HG03175 (cell line): ENCODE data around the gene SYTL1.
"Not testable (repeated sequence)": the region's sequence is repeated elsewhere in the genome, so short reads cannot be mapped to it uniquely, and the experiment has no call there.

Experiments used
- ATAC-seq: cut with Tn5 transposase; IDR thresholded peaks from one replicate; pipeline ENCODE4 v1.9.1; 2021; ENCODE audit warnings: mild to moderate bottlenecking, moderate library complexity; ENCODE audit not compliant: unreplicated experiment

The SYTL1 gene

DNA sequence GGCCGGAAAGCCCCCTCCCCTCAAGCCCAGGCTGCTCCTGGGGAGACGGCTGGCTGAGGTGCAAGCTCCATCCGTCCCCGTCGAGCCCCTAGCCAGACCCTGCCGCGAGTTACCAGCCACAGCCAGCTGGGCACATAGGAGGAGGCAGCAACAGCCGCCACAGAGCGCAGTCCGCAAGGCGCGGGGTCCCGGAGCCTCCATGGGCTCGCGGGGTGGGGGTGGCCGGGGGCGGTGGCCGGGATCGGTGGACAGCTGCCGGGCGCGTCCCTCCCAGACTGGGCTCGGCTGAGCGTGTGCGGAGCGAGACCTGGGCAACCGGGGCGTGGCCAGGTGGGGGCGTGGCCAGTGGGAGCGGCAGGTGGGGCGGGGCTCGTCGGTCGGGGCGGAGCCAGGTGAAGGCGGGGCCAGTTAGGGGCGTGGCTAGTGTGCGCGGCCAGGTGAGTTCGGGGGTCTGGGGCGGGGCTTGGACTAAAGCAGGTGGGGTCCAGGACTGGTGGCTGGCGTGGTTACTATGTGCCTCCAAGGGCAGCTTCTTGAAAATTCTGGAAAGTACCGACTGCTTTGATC lies 41.3 kb downstream of the SYTL1 start, which contains the start of gene CD164L2:
Gene CD164L2 (minus strand): TSS at position 295 of the 567 bp plus-strand sequence. CDS start 94 bp downstream, at position 201.
- ATAC-seq: no peak

DNA sequence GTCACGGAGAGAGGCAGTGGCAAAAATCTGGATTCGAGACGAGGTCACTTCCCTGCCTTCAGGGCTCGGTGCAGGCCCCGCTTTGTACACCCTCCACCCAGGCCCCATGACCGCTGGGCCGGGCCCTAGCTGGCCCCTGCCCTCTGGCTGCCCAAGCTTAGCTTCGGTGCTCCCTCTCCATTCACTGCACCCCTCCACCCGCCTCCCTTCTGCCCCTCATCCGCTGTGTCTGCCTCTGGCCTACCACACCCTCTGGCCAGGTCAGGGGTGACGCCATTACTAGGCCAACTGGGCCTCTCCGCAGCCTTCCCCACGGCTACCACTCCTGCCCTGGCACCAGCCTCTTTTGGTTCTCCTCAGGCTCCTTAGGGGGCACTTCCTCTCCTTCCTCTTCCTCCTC lies 41.8 kb downstream of the SYTL1 start:
- no peak for ATAC-seq

DNA sequence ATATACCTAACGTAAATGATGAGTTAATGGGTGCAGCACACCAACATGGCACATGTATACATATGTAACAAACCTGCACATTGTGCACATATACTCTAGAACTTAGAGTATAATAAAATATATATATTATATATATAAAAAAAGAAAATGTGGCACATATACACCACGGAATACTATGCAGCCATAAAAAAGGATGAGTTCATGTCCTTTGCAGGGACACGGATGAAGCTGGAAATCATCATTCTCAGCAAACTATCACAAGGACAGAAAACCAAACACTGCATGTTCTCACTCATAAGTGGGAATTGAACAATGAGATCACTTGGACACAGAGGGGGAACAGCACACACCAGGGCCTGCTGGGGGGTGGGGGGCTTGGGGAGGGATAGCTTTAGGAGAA lies 43.0 kb downstream of the SYTL1 start:
- ATAC-seq: not testable (repeated sequence)

DNA sequence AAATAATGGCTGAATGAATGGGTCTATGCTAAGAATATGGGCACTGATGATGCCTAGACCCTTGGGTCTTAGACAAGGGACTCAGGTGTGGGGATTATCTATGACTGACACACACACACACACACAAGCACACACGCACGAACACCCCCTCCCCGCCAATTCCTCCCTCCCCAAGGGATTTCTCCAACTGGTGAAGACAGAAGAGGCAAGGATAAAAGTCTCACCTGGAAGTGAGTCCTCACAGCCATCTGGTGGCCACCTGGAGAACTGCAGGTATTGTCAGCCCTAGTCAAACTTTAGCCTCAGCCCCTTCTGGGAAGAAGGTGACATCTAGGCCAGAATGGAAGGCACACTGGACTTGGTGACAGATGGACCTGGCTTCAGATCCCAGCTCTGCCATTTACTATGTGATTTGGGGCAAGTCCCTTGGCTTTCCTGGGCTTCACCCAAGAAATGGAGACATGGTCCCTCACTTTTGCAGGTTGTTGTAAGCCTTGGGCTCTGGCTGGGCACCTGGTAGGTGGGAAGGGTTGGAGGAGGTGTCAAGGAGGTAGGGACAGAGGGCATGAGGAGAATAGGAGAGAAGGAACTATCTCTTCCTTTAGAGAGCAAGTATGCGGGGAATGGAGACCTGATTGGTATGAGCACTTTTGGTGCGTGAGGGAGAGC lies 46.6 kb downstream of the SYTL1 start:
- ATAC-seq: no peak

DNA sequence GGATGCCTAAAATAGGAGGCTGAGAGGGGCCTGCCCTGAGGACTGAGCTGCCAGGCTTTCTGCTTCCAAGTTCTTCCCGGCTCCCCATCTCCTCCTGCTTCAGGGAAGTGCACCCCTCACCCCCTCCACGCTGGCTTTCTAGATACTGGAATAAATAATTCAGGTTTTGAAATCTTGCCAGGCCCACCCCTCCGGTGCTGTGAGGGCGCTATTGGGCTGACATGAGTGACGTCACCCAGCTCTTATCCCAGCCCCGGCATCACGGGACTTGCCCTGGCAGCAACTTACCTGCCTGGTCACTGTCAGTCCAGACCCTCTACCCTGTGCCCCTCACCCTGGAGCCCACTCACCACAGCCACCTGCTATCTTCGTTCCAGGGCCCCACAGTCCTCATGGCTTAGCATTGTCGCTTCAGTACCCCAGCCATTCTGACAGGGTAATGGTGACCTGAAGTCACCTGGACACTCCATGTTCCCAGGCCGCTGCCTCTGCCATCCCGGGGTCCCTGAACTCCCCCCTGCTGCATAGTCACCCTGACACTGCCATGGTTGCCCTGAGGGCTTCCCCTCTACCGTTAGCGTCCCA lies 49.8 kb downstream of the SYTL1 start:
- ATAC-seq: no peak

DNA sequence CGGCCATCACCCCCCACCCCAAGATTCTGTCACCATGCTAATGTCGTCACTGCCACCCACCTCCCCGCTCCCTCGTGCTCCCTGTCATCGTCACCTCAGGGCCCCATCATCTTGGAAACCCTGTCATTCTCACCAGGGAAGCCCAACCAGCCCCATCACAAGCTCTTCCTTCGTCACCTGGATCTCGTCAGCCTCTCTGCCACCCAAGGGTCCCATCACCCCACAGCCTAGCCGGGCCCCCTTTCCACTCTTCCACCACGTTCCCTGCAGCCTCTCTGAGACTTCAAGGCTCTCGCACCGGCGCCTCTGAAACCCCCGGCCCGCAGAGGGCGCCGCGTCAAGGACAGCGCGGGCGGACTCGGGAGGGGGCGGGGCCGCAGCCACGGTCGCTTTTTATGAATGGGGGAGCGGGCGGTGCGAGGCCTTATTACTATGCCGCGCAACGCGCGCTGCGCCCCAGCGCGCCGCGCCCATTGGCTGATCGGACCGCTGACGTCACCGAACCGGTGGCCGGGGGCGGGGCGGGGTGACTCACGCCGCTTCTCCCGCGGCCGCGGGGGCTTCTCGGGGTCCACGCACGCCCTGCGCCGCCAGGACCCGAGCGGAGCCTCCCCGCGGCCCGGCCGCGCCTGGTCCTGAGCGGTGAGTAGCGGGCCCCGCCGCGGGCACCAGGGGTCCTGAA lies 50.4 kb downstream of the SYTL1 start, which contains the start of gene GPR3:
Gene GPR3 (plus strand): TSS at position 527 of the 682 bp plus-strand sequence. CDS start 1,177 bp downstream, outside the sequence.
- peak; percentile 76 for ATAC-seq

DNA sequence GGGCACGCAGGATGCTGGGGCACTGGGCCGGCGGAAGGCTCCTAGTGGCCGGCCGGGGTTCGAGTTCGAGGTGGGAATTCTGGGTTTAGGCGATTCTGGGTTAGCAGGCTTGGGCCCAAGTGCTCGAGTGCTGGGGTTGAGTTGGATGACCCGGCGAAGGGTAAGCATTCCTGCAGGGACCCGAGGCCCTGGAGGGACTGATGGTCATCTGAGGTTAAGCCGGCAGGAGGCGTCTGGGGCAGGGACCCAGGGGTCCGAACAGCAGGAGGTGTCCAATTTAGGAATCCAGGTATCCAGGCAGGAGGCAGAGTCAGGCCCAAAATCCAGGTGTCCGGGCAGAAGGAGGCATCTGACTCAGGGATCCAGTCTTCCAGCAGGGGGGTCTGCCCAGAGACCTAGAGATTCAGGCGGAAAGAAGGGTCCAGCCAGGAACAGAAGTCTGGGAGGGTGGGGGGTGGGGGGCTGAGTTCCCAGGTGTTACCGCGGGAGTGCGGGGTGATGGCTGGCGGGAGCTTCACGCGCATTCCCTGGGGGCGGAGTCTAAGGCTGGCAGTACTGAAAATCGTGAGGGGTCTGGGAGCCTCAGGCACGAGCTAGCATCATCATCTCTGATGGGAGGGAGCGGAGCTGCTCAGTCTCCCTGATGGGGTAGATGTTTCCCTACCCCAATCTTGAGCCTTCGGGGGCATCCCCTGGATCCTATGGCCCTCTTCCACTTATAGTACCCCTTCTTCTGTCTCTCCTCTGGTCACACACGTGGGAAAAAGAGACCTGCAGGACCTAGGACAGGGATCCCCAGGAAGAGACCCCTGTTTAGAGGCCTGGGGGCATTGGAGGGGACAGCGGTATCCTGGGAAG lies 51.2 kb downstream of the SYTL1 start:
- ATAC-seq: no peak

DNA sequence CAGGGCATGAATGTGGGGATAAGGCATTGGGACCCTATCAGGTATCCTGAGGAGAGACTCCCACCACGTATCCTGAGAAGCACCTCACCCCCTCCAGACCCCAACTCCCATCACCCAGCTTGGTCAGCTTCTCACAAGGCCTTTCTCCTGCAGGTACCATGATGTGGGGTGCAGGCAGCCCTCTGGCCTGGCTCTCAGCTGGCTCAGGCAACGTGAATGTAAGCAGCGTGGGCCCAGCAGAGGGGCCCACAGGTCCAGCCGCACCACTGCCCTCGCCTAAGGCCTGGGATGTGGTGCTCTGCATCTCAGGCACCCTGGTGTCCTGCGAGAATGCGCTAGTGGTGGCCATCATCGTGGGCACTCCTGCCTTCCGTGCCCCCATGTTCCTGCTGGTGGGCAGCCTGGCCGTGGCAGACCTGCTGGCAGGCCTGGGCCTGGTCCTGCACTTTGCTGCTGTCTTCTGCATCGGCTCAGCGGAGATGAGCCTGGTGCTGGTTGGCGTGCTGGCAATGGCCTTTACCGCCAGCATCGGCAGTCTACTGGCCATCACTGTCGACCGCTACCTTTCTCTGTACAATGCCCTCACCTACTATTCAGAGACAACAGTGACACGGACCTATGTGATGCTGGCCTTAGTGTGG lies 51.9 kb downstream of the SYTL1 start:
- no peak for ATAC-seq

DNA sequence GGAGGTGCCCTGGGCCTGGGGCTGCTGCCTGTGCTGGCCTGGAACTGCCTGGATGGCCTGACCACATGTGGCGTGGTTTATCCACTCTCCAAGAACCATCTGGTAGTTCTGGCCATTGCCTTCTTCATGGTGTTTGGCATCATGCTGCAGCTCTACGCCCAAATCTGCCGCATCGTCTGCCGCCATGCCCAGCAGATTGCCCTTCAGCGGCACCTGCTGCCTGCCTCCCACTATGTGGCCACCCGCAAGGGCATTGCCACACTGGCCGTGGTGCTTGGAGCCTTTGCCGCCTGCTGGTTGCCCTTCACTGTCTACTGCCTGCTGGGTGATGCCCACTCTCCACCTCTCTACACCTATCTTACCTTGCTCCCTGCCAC lies 52.4 kb downstream of the SYTL1 start:
- no peak for ATAC-seq

DNA sequence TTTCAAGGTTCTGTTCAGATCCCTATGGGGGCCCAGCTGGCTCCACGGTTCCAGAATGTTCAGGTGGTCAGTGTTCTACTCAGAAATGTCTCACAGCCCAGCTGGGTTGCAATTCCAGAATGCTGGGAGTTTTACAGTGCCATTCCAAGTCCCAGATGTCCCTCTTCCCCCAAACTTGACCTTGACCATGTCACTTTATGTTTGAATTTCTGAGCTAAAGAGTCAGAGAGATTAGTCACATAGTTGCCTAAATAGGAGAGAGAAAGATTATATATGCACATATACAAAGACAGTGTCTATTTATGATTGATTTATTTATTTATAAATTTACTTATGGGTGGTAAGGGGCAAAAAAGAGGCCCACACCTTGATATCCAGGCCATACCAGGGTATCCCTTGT lies 53.1 kb downstream of the SYTL1 start:
- ATAC-seq: no peak

DNA sequence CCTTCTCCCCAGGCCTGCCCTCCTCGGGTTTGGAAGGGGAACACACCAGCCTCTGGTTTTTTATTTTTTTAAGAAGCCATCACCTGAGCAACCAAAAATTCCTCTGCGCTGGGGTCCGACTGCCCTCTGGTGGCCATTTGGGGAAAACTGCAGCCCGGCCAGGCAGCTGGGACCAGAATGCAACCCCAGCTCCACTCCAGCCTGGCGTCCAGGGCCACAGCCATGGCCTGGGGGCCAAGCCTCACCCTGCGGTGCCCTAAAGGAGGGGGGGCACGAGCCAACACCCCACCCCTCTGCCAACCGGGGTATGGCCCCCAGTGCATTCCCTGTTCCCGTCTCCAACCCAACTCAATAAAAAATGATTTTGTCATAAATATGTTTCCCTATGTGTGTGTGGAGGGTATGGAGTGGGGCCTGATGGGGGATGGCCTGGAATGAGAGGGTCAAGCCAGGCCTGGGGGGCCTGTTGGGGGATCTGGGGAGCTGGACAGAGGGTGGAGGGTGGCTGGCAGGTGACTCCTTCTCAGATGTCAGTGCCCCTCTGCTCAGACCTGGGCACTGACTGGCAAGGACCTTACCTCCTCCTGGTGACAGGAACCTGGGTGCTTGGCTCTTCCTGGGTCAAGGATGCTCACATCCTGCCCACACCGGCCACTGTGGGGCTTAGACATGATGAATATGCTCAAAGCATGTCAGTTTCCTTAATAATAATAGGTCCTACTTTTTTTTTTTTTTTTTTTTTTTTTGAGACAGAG lies 53.8 kb downstream of the SYTL1 start:
- ATAC-seq: no peak

DNA sequence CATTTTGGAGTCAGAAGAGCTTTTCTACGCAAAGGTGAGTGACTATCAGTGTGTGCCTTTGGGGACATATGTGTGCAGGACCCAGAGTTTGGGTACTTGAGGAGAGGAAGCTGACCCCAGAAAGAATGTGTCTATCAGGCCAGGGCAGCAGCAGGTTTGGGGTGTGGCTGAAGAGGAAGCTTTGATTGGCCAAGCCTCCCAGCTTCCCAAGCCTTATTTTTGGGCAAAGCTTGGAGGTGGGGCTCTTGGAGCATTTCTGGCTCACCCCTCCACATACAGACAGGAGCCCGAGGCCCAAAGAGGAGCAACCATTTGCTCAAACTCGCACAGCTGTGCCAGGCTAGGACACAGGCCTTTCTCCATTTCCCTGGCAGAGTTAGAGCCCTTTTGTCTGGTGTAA lies 55.3 kb downstream of the SYTL1 start:
- no peak for ATAC-seq

DNA sequence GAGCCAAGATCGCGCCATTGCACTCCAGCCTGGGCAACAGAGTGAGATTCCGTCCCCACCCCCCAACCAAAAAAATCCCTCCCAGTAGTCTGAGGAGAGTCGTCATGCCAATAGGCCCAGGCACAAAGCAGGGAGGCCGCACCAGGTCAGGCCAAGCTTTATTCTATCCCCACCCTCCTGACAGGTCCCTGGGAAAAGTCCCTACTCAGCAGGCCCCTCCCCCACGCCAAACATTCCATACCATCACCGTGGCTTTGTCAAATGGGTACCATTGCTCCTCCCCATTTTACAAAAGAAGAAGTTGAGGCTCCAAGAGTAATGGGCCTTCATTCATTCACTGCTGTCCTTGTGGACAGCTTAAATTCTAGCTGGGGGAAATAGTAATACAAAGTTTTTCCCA lies 55.9 kb downstream of the SYTL1 start:
- ATAC-seq: no peak

DNA sequence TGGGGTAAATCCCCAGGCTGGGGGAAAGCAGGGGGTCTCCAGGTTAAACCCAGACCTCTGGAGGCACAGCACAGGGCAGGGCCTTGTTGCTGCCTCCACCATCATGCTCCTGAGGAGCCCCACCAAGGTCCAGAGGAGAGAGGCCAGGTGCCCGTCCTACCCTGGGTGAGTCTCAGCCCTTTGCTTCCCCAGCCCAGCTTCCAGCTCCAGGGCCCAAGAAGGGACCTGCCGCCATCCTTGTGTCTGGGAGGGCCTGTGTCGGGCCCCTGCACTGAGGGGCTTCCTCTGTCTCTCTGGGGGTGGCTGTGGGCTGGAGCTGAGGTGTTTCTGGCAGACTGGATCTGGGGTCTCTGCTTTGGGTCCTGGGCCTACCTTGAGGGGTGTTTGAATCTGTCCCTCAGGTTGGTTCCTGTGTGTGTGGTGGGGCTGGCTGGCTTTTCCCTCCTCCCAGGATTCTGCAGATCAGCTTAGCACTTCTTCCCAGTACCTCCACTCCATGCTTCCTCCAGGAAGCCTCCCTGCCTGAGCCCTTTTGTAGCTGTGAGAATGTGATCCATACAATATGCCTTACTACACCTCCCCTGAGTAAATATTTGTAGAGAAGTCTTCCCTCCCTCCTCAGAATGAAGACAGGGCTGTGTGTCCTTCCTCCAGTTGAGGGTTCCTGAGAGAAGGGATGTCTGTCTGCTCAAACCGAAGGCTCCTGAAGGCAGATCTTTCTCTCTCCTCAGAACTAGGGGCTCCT lies 56.8 kb downstream of the SYTL1 start:
- no peak for ATAC-seq

DNA sequence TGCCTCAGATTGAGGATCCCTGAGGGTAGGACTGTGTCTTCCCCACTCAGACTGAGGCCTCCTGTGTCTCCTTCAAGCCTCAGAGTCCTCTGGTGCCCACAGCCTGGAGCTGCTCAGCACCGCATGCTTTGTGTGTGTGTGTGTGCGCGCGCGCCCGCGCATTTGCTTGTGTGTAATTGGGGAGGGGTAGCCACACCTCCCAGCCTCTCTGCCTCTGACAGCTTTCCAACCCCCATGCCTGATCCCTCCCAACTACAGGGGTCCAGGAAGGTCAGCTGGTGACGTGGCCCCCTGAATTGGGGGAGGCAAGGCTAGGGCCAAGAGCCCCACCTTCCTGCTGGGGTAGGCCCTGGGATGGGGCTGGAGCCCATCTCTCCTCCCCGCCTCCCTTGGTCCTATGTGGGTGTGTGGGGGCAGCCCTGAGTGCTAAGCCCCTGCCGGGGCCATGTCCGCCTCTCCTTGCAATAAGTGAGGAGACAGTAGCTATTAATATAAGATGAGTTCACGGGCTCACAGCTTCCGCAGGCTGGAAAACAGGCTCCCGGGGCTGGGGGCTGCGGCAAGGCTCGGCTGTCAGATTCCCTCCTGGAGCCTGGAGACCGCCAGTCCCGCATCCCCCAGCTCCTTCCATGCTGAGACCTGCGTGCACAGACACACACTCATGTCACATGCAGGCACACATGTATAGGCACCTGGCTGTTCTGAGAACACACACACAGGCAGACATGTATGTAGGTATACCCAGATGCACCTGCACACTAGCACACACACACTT lies 57.6 kb downstream of the SYTL1 start:
- no peak for ATAC-seq

DNA sequence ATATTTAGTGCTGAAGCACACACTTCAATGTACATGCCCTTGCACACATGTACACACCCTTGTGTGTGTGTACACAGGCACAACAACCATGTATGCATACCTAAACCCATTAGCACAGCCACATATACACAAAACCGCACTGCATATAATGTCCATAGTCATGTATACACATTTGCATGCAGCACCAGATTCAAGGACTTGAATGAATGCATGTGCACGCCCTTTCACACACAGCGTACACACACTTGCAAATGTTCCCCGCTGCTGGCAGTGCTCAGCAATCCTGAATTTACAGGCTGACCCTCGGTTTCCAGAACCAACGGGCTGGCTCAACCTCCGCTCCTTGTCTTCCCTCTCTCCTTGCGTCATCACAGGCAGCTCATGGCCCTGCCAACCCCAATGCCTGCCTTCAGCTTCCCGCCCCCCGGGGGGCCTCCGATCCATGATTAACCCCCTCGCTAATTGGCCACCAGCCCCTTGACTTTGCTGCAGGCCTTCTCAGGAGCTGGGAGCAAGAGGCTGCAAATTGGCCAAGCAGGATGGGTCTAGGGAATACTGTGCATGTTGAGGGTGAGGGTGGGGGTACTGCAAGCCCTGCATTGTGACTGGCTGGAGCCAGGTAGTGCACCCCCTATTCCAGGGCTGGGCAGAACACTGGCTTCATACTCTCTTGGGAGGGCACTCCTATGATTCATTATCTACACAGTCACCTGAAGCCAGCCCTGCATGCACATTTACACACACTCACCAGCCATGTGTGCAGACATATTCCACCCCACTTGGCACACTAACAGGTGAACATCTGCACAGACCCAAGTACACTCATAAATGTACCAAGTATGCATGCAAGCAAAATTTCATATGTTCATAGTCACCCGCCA lies 58.5 kb downstream of the SYTL1 start:
- ATAC-seq: no peak

DNA sequence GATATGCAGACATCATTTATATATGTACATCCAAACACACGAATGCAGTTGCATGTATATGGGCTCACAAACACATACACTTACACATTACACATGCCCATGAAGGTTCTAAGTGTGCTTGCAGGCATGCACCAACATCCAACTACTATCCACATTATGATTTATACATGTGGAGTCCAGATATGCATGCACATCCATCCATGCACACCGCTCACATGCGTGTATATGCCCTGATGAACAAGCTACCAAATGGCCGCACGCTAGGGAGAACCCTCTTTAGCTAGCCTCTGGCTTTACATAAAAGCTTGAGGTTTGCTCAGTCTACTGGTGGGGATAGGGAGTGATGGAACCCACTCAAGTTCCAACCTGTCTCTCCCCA lies 59.1 kb downstream of the SYTL1 start:
- ATAC-seq: no peak
